AG09309 (cell line): Measurements from ENCODE around the gene ZNF823.
"Not testable (repeated sequence)": the region's sequence is repeated elsewhere in the genome, so short reads cannot be mapped to it uniquely, and the experiment has no call there.

Experiments
- DNase-seq: peaks from one replicate; pipeline ENCODE4 v3.0.0-alpha.2; 2010; ENCODE audit warnings: low read depth
- H3K4me3 ChIP-seq: 2 replicates; pipeline ENCODE4 v1.5.1; 2011; ENCODE audit warnings: mild to moderate bottlenecking, low read depth, low read length, moderate library complexity; ENCODE audit not compliant: control insufficient read depth
- CTCF ChIP-seq: IDR thresholded peaks from 2 replicates; pipeline ENCODE4 v1.5.1; 2011; ENCODE audit warnings: mild to moderate bottlenecking, low read depth, low read length, inconsistent platforms; ENCODE audit not compliant: insufficient read depth, control insufficient read depth; ENCODE audit errors: missing control alignments

ZNF823 gene

GRCh38 chr19:11771520-11771919 lies 32.8 kb upstream of the ZNF823 start:
- DNase-seq: not testable (repeated sequence)

DNA sequence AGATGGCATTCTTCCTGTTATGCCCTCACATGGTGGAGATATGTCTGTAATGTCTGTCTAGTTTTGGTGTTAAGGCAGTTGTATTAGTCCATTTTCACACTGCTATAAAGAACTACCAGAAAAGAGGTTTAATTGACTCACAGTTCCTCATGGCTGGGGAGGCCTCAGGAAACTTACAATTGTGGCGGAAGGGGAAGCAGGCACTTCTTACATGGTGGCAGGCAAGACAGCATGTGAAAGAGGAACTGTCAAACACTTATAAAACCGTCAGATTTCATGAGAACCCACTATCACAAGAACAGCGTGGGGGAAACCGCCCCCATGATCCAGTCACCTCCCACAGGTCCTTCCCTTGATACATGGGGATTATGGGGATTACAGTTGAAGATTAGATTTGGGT lies 31.2 kb upstream of the ZNF823 start:
- H3K4me3 ChIP-seq: no peak overlapping the region
- no peak for TF ChIP-seq CTCF
- no peak for DNase-seq

More at GRCh38 chr19:11771520-11771919, 32.8 kb upstream of the ZNF823 start:
- not testable (repeated sequence) for H3K4me3 ChIP-seq
- peak; percentile 17 for TF ChIP-seq CTCF

- DNase-seq: no peak
- H3K4me3 ChIP-seq: peak overlapping the region; percentile 97
- no peak for TF ChIP-seq CTCF
Observed at GRCh38 chr19:11767633-11768133, 28.9 kb upstream of the ZNF823 start.

GRCh38 chr19:11766597-11767591 lies 28.1 kb upstream of the ZNF823 start, which contains the start of gene ZNF441:
Gene ZNF441 (plus strand): TSS chr19:11767000. CDS start chr19:11767194, 194 bp downstream.
- TF ChIP-seq CTCF: no peak
- peak; percentile 64 for DNase-seq
- H3K4me3 ChIP-seq: peak within 1 kb of the TSS; percentile 97

GRCh38 chr19:11763611-11764010 lies 24.9 kb upstream of the ZNF823 start:
- no peak overlapping the region for H3K4me3 ChIP-seq
- no peak for DNase-seq
- TF ChIP-seq CTCF: no peak

DNA sequence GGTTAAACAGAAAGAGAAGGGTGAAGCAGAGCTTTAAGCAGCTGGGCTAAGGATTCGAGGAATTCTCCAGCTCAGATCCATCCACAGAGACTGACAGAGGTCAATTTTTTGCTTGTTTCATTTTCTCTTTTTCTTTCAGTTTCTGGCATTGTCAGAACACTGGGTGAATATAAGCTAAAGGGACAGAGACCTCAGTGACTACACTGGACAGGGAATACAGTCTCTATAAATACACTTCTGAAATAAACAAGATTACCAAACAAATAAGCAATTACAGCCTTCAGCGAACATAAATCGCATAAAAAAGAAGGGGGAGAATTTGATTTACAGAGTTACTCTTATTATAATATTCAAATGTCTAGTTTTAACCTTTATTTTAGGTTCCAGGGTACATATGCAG lies 24.4 kb upstream of the ZNF823 start:
- H3K4me3 ChIP-seq: no peak overlapping the region
- TF ChIP-seq CTCF: no peak

More for the DNA sequence above, 24.4 kb upstream of the ZNF823 start:
- DNase-seq: no peak
